Gastroesophageal sphincter (tissue), 4 donors: ENCODE results near the gene ZNF212. TPM values are rescaled to one million over a fixed set of nuclear protein-coding genes. Genes with fewer than 3 reads are reported as not detected.

Experiments used
- ATAC-seq: fragments of 150-250 bp; one replicate; pipeline ENCODE4 v1.9.1; 2016; ENCODE audit warnings: mild to moderate bottlenecking, moderate library complexity
- H3K27ac ChIP-seq, 4 donors: fragments of 200-600 bp; sonication (generic) in 3 of 4; 1 replicate in 3 of 4; 2 replicates in 1 of 4; pipeline ENCODE4 v1.5.1; 2016 to 2019
- H3K27me3 ChIP-seq: fragments of 200-600 bp; sonication (generic); one replicate; pipeline ENCODE4 v1.5.1; 2019
- H3K36me3 ChIP-seq, 2 donors: fragments of 200-600 bp; sonication (generic); one replicate each; pipeline ENCODE4 v1.5.1; 2019; ENCODE audit warnings: control low read depth in 1 of 2
- H3K4me1 ChIP-seq, 3 donors: fragments of 200-600 bp; sonication (generic); 1 replicate in 2 of 3; 2 replicates in 1 of 3; pipeline ENCODE4 v1.5.1; 2016 to 2019; ENCODE audit warnings: control low read depth in 2 of 3
- H3K4me3 ChIP-seq, 2 donors: fragments of 200-600 bp; sonication (generic); one replicate each; pipeline ENCODE4 v1.5.1; 2019; ENCODE audit warnings: mild to moderate bottlenecking in 1 of 2, moderate library complexity in 1 of 2
- H3K9me3 ChIP-seq, 3 donors: fragments of 200-600 bp; sonication (generic); one replicate each; pipeline ENCODE4 v1.5.1; 2017 to 2019; ENCODE audit warnings: control low read depth in 2 of 3
- CTCF ChIP-seq, 4 experiments: fragments of 200-600 bp in 2 of 4; fragments of 450-650 bp in 2 of 4; sonication (generic) in 1 of 4; IDR thresholded peaks; one replicate each; pipeline ENCODE4 v1.5.1; 2017 to 2019; ENCODE audit warnings: antibody characterized with exemption in 4 of 4, mild to moderate bottlenecking in 2 of 4, moderate library complexity in 2 of 4
- EP300 ChIP-seq: sonication (generic); formaldehyde crosslinking; IDR thresholded peaks from one replicate; pipeline ENCODE4 v1.6.1; 2017; ENCODE audit warnings: antibody characterized with exemption, mild to moderate bottlenecking
- POLR2A ChIP-seq, 2 donors: fragments of 450-650 bp; IDR thresholded peaks; one replicate each; pipeline ENCODE4 v1.6.1; 2017; ENCODE audit warnings: antibody characterized with exemption in 2 of 2, mild to moderate bottlenecking in 2 of 2, moderate library complexity in 1 of 2
- POLR2AphosphoS5 ChIP-seq: sonication (generic); formaldehyde crosslinking; IDR thresholded peaks from one replicate; pipeline ENCODE4 v1.6.1; 2017; ENCODE audit warnings: antibody characterized with exemption
- WGBS, 2 donors: methylation state at CpG; one replicate each; pipeline ENCODE4 v1.1.5; 2018; ENCODE audit warnings: low coverage in 1 of 2; 5-methylcytosine and 5-hydroxymethylcytosine counted together
- total RNA-seq, 4 donors: library from RNA; depleted of rRNA; stranded (reverse); fragments of >200 nt; gene quantifications; one replicate each; pipeline ENCODE4 v1.1.0, GENCODE V29; 2016

The ZNF212 gene
- total RNA-seq, 4 donors from 2014 or later = 4.3 to 11.1 (median 9.4) TPM

- no peaks in the 10 kb centered on the region for H3K27me3 ChIP-seq
- no peak for ATAC-seq
- TF ChIP-seq POLR2AphosphoS5 = no peak
- peaks cover 0 to 18% (median 9%) of the 10 kb centered on the region in 3 donors for H3K4me1 ChIP-seq
- H3K9me3 ChIP-seq = no peaks in the 10 kb centered on the region
- H3K27ac ChIP-seq = no peak overlapping the region
- no peak overlapping the region for H3K4me3 ChIP-seq
- peaks cover 0 to 60% of the 10 kb centered on the region in 2 donors for H3K36me3 ChIP-seq
- 92 to 100% methylated on average over 2 to 5 of the region's 10 CpGs for WGBS, 2 donors
Measured at GRCh38 chr7:149287622-149288021, 48.2 kb downstream of the ZNF212 start.

GRCh38 chr7:149289262-149289661 lies 49.8 kb downstream of the ZNF212 start:
- no peak for TF ChIP-seq CTCF (IDR thresholded peaks at IDR 0.05)
- no peak for TF ChIP-seq EP300
- TF ChIP-seq POLR2AphosphoS5 = no peak
- no peak for TF ChIP-seq POLR2A (IDR thresholded peaks at IDR 0.05)
- H3K27ac ChIP-seq = no peak overlapping the region
- H3K4me3 ChIP-seq = no peak overlapping the region
- H3K36me3 ChIP-seq = peaks cover 0 to 69% of the 10 kb centered on the region in 2 donors
- WGBS, 2 donors = no CpG with 5 or more reads among the region's 8 CpGs
- H3K9me3 ChIP-seq = no peaks in the 10 kb centered on the region
- no peaks in the 10 kb centered on the region for H3K27me3 ChIP-seq
- peaks cover 0 to 18% (median 9%) of the 10 kb centered on the region in 3 donors for H3K4me1 ChIP-seq
- no peak for ATAC-seq

GRCh38 chr7:149289856-149290255 lies 50.4 kb downstream of the ZNF212 start:
- Histone ChIP-seq H3K4me3 (no peak overlapping the region), H3K9me3 (no peaks in the 10 kb centered on the region), H3K27me3 (no peaks in the 10 kb centered on the region), H3K27ac (no peak overlapping the region), H3K36me3 (peaks cover 0 to 75% of the 10 kb centered on the region in 2 donors), H3K4me1 (peaks cover 0 to 14% (median 6%) of the 10 kb centered on the region in 3 donors)
- WGBS, 2 donors = no CpG with 5 or more reads among the region's 4 CpGs
- ATAC-seq = no peak
- TF ChIP-seq POLR2AphosphoS5 (no peak), POLR2A (IDR thresholded peaks at IDR 0.05) (no peak), CTCF (IDR thresholded peaks at IDR 0.05) (no peak), EP300 (no peak)

GRCh38 chr7:149291036-149291780 lies 51.8 kb downstream of the ZNF212 start:
- Histone ChIP-seq H3K4me1 (peaks cover 0 to under 1% (median 0%) of the 10 kb centered on the region in 3 donors), H3K9me3 (no peaks in the 10 kb centered on the region), H3K36me3 (peaks cover 0 to 88% of the 10 kb centered on the region in 2 donors), H3K27me3 (no peaks in the 10 kb centered on the region), H3K27ac (no peak overlapping the region), H3K4me3 (no peak overlapping the region)
- TF ChIP-seq POLR2A (IDR thresholded peaks at IDR 0.05) = no peak
- no peak for TF ChIP-seq EP300
- no peak for TF ChIP-seq POLR2AphosphoS5
- no peak for TF ChIP-seq CTCF (IDR thresholded peaks at IDR 0.05)
- ATAC-seq = no peak
- WGBS, 2 donors = 75% methylated on average over 4 of the region's 13 CpGs; no CpG with 5 or more reads in 1 of the 2 donors

- H3K36me3 ChIP-seq = peaks cover 0 to 91% of the 10 kb centered on the region in 2 donors
- no peaks in the 10 kb centered on the region for H3K27me3 ChIP-seq
- H3K9me3 ChIP-seq = no peaks in the 10 kb centered on the region
- H3K27ac ChIP-seq = no peak overlapping the region
- 86 to 95% methylated on average over 10 to 12 of the region's 16 CpGs for WGBS, 2 donors
- ATAC-seq = no peak
- H3K4me1 ChIP-seq = no peaks in the 10 kb centered on the region
- TF ChIP-seq EP300 = no peak
- TF ChIP-seq POLR2A (IDR thresholded peaks at IDR 0.05) = no peak
- TF ChIP-seq CTCF (IDR thresholded peaks at IDR 0.05) = no peak
- TF ChIP-seq POLR2AphosphoS5 = no peak
- no peak overlapping the region for H3K4me3 ChIP-seq
Measured at GRCh38 chr7:149291781-149292461, 52.5 kb downstream of the ZNF212 start.
